ENCODE results near the gene SDC4.
A peak's percentile ranks its signal among the peaks of the same experiment; 100 is the strongest.
"Not testable (repeated sequence)": the region's sequence is repeated elsewhere in the genome, so short reads cannot be mapped to it uniquely, and the experiment has no call there.

The SDC4 gene

GRCh38 chr20:45363611-45364492 lies 15.6 kb upstream of the SDC4 start:
- no peak for DNase-seq (ENCODE audit: low spot score)

- DNase-seq (ENCODE audit: low spot score): peak; percentile 98
Measured at GRCh38 chr20:45362804-45363610, 14.8 kb upstream of the SDC4 start, which contains the start of gene SYS1. SYS1 (plus strand) TSS chr20:45363156; CDS start chr20:45363532, 376 bp downstream.

- no peak for DNase-seq (ENCODE audit: low spot score)
Measured at GRCh38 chr20:45361793-45362192, 13.6 kb upstream of the SDC4 start.

GRCh38 chr20:45359406-45360148 lies 11.4 kb upstream of the SDC4 start:
- DNase-seq (ENCODE audit: low spot score): no peak

- DNase-seq (ENCODE audit: low spot score): no peak
Measured at GRCh38 chr20:45359069-45359405, 10.8 kb upstream of the SDC4 start.

- peak; percentile 72 for DNase-seq (ENCODE audit: low spot score)
Measured at GRCh38 chr20:45358282-45359068, 10.3 kb upstream of the SDC4 start.

DNA sequence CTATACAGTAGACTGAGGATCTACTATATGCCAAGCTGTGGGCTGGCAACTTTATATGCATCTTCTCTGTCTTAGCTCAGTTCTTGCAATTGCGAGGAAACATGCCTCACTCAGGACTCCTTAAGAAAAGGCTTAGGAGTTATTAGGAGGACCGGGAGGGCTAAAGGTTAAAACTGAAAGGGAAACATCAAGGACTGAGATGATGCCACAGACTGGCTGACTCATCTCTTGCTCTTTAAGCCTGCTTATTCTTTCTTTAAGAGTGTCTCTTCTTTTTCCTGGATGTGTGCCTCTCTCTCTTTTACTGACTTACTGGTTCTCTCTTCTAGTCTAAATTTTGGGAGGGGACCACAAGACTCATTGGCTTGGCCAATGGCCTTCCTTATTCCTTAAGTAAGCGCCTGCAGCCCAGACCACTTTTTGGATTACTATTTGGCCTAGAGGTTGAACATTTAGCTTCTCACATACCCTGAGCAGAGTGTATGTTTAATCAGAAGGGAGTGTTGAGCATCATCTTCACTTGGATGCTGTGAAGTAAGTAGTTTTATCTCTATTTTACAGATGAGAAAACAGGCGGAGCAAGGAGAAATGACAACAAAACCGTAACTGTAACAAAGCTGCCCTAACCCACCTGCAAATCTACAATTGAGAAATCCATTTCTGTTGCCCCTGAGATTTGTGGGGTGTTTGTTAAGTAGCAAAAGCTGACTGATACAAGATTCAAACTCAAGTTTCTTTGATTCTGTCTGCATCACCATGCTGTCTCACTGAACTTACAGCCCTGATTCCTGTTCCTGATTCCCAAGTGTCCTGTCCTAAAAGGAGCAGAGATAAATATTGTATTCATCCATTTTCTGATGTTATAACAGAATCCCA lies 7.2 kb upstream of the SDC4 start:
- no peak for DNase-seq (ENCODE audit: low spot score)

DNA sequence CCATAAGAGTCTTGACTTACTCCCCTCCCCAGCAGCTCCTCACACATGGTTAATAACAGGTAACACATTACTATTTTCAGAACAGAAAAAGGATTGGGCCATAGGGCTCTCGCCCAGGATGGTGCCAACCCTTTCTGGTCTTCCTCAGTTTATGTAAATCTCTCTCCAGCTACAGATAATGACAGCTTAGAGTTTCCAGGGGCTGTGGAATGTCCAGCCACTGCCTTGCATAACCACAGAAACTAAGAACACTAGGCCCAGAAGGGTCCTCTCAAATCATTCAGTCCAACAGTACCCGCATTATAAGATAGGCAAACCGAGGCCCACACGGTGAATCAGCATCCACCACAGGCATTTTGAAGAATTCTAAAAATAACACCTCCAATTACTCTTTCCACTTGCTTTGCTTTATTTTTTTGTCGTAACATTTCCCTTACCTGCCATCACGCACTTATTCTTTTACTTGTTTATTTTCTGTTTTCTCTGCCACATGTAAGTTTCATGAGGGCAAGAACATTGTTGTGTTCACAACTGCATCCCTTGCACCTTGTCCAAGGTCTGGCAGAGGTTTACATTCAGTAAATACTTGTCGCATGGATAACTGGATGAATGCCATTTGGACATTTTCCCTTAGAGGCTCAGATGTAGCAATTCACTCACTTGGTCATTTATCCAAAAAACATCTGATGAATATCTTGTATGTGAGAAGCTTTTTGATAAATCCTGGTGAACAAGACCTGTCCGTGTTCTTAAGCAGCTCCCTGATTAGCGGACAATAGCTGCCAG lies 6.4 kb upstream of the SDC4 start:
- no peak for DNase-seq (ENCODE audit: low spot score)

GRCh38 chr20:45353746-45354145 lies 5.5 kb upstream of the SDC4 start:
- DNase-seq (ENCODE audit: low spot score): no peak

DNA sequence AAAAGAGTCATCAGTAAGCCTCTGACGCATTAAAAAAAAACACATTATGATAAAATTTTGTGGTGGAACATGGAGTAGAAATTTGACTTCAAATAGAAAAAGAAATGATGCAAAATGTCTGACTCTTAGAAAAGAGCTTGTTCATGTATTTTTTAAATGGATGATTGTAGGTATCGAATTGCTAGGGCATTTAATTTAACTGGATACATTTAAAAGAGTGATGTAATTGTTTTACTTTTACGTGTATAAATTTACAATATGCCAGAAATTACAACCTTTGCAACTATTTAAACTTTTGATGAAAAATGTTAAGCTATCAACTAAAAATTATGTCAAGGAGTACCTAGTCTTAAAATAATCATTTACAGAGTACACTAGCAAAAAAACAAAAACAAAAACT lies 4.5 kb upstream of the SDC4 start:
- no peak for DNase-seq (ENCODE audit: low spot score)

DNA sequence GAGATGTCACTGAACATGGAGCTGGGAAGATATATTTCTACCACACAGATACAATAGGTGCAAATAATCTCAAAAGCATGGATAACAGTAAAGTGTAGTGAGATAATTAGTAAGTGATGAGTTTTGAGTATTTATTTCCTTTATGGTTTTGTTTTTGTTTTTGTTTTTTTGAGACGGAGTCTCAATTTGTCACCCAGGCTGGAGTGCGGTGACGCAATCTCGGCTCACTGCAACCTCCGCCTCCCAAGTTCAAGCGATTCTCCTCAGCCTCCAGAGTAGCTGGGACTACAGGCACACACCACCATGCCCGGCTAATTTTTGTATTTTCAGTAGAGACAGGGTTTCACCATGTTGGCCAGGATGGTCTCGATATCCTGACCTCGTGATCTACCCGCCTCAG lies 2.6 kb upstream of the SDC4 start:
- DNase-seq (ENCODE audit: low spot score): not testable (repeated sequence)

DNA sequence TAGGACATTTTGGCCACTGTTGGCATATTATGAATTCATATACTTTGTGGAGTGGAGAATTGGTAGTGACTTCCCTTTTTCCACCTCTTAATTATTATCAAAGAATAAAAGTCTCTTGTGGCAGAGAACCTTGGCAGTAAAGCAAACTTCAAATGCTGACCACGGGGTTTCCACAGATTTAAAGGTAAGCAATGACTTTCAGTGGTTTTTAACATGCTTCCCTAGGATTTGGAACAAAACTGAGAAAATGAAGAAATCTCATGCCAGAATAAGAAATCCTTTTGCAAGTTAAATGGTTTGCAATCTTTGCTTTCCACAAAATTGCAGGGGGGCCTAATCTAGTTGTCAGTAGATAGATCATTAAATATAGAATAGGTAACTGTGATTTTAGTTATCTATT lies 2.0 kb upstream of the SDC4 start:
- DNase-seq (ENCODE audit: low spot score): no peak

DNA sequence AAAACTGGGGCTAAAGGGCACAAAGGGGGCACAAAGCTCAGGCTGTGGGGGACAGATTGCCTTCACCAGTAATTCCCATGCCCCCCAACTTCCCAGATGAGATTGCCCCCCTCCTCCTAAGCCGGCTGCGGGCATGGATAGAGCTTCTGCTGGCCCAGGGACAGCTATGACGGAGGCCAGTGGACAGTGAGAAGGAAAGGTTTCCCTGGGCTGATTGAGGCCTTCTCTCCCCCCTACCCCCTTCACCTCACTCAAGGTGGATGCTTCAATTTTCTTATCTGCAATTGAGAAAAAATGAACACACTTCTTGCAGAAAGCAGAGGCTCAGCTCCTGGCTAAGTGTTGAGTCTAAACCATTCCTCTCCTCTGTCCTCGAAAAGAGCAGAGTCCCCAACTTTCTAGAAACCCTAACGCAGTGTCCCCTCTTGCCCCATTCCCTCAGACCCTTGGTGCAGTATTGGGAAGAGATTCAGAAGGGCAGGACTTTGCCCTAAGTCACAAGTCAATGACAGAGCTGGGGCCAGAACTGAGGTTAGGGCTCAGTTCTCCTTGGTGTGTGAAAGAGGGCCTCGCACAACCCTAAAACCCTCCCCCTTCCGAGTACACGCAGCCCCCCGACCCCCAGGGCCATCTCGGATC lies 808 bp downstream of the SDC4 start:
- no peak for DNase-seq (ENCODE audit: low spot score)

DNA sequence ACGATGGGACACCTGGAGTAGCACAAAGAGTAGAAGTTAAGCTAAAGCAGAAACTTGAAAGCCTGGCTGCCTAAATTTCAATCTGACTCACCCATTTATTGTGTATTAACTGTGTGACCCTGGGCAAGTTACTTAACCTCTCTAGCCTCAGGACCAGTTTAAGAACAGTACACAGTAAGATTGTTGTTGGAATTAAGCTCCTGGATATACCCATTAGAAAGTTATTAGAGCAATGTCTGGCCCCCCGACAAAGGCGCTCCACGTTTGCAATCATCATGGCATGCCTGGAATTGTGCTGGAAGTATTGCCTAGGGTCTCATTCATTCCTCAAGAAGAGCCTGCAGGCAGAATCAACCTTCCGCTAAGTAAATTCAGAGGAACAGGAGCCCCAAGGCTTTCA lies 1.4 kb downstream of the SDC4 start:
- DNase-seq (ENCODE audit: low spot score): no peak

DNA sequence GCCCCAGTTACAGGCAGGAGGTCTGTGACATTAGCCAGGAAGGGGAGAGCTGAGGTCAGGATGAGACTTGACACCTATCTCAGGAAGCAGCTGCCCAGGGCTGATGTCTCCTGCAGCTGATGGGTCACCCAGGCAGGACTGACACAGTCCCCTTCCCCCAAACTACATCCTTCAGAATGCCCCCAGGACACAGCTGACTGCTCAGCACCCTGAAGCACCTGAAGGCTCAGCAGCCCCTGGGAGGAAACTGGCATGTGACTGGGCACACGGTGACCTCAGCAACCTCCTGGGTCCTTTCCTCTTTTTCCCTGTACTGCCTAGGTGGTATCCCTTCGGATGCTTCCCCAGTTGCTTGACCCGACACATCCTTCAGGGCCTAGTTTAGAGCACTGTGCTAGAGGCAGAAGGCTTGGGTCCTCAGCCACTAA lies 1.9 kb downstream of the SDC4 start:
- no peak for DNase-seq (ENCODE audit: low spot score)

DNA sequence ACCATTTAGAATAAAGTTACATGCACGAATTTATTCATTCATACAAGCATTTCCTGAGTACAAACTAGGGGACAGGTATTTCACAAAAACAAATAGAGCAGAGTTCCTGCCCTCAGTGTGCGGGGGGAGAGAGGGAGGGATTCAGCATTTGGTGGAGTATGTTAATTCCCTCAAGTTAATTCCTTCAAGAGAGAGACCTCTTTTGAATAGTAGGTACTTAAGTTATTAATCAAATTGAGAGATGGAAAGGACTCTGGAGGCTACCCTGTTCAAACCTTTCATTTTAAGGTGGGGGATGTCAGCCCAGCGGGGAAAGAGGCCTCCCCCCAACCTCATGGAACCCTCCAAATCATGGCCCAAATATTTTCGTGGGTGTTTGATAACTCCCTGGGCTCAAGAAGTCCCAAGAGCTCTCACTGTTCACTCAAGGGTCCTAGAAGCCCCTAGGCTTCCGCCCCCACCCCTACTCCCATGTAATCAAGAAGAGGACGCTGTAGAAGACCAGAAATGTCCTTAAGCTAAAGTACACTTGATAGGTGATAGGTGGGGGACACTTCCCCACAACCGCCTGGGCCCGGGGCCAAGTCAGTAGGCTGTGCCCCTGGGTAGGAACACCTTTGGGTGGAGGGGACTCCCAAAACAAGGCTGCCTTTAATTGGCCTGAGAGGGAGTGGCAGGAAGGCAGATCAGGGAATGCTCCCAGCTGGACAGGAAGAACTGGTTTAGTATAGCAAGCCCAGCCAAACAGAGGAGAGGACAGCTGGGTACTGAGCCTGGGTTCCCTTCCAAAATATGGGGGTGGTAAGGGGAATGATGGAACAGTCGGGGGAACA lies 2.9 kb downstream of the SDC4 start:
- DNase-seq (ENCODE audit: low spot score): no peak

DNA sequence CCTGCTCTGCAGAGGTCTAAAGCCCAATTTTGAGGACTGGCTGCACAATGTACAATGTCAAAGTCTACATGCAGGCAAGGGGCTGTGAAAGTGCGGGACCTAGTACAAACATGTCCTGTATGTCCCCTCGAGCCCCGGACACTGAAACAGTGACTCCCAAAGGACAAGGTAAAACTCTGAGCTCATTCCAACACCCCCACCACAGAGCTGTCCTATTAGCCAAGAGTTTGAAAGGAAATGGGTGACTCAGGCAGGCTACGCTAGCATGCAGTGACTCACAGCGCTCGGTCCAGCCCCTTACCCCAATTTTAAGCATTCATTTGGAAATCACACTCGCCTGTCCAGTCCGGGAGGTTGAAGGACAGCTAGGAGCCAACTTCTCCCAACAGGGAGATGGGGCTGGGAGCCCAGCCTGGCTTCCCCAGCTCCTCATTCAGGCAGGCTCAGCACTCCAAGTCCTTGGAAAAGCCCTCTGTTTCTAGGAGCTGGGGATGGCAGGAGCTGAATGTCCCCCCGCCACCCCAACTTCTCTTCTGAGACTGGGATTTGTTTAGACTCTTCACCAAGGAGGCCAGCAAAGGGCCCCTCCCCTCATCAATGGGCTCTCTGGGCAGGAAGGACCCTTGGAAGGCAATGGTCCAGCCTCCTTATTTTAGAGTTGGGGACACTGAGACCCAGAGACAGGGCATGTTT lies 3.9 kb downstream of the SDC4 start:
- DNase-seq (ENCODE audit: low spot score): peak; percentile 65
